H1 (cell line): ENCODE results near the gene SMAP2. TPM values are rescaled to one million over a fixed set of nuclear protein-coding genes. Genes with fewer than 3 reads are reported as not detected.

Experiments used
- ASH2L ChIP-seq: fragments of 200-600, 300-600 bp; sonication (generic); IDR thresholded peaks from one replicate; pipeline ENCODE4 v1.7.1; 2017; ENCODE audit warnings: low read length
- CBX5 ChIP-seq: fragments of 300-800, 300-1000 bp; sonication (generic); IDR thresholded peaks from 2 replicates; pipeline ENCODE4 v1.7.1; 2016; ENCODE audit warnings: antibody characterized with exemption, low read length, low read depth
- CEBPB ChIP-seq: IDR thresholded peaks from 2 replicates; pipeline ENCODE4 v1.6.1; 2012; ENCODE audit warnings: low read depth, low read length
- CHD1 ChIP-seq: IDR thresholded peaks from 2 replicates; pipeline ENCODE4 v1.6.1; 2012; ENCODE audit warnings: low read depth, low read length, improper control_type of control experiment
- CHD7 ChIP-seq: fragments of 300-600 bp; sonication (generic); IDR thresholded peaks from 2 replicates; pipeline ENCODE4 v1.7.1; 2012; ENCODE audit warnings: low read length, moderate library complexity, mild to moderate bottlenecking, inconsistent platforms; ENCODE audit not compliant: insufficient replicate concordance
- JUN ChIP-seq: IDR thresholded peaks from 2 replicates; pipeline ENCODE4 v1.6.1; 2011; ENCODE audit warnings: low read depth, mild to moderate bottlenecking, improper control_type of control experiment, low read length
- KDM1A ChIP-seq: fragments of 200-600, 300-600 bp; sonication (generic); IDR thresholded peaks from 2 replicates; pipeline ENCODE4 v1.7.1; 2016; ENCODE audit warnings: mild to moderate bottlenecking, low read length, borderline replicate concordance
- KDM5A ChIP-seq: fragments of 200-600 bp; IDR thresholded peaks from 2 replicates; pipeline ENCODE4 v1.7.1; 2012; ENCODE audit warnings: mild to moderate bottlenecking, low read length, inconsistent platforms, mixed read lengths
- RNF2 ChIP-seq: fragments of 200-900, 300-1000 bp; sonication (generic); IDR thresholded peaks from 2 replicates; pipeline ENCODE4 v1.7.1; 2016; ENCODE audit warnings: borderline replicate concordance, low read depth, mild to moderate bottlenecking, antibody characterized with exemption, low read length; ENCODE audit not compliant: poor library complexity, severe bottlenecking; ENCODE audit errors: missing control alignments
- SAP30 ChIP-seq: fragments of 300-600 bp; sonication (generic); IDR thresholded peaks from 2 replicates; pipeline ENCODE4 v1.7.1; 2012; ENCODE audit warnings: low read length, moderate library complexity, mild to moderate bottlenecking, inconsistent platforms; ENCODE audit not compliant: insufficient read depth, insufficient replicate concordance
- SRF ChIP-seq: IDR thresholded peaks from 2 replicates; pipeline ENCODE4 v1.6.1; 2011; ENCODE audit warnings: mild to moderate bottlenecking, low read depth, low read length, moderate library complexity
- SUZ12 ChIP-seq: fragments of 200-600 bp; sonication (generic); IDR thresholded peaks from 2 replicates; pipeline ENCODE4 v1.6.1; 2012; ENCODE audit warnings: mild to moderate bottlenecking, inconsistent platforms, low read length, moderate library complexity, mixed read lengths
- TEAD4 ChIP-seq: IDR thresholded peaks from 2 replicates; pipeline ENCODE4 v1.6.1; 2012; ENCODE audit warnings: low read depth, low read length, inconsistent platforms, mixed read lengths
- polyA plus RNA-seq, 7 experiments: library from polyadenylated mRNA; depleted of rRNA in 3 of 7; stranded (reverse) in 5 of 7; unstranded in 2 of 7; fragments of >200 nt in 5 of 7; fragments of 200-250 nt in 2 of 7; gene quantifications; 1 replicate in 5 of 7; 2 replicates in 1 of 7; 4 replicates in 1 of 7; pipeline versions ENCODE4 v1.2.1 to v1.2.3, GENCODE V29; 2011 to 2013; ENCODE audit warnings: missing spikeins in 2 of 7, mixed read lengths in 2 of 7
- total RNA-seq: library from RNA; stranded (reverse); fragmentation: NEBNext Ultra II Directional; extraction: Animal tissue kit (Norgen Biotek cat#: 25700); gene quantifications from 2 replicates; pipeline ENCODE4 v1.2.1, GENCODE V29; 2021

Gene SMAP2
- total and polyA plus RNA-seq, 2 of the 8 experiments (the other 6 are each of a cell fraction or from before 2014, with no cell fraction given), result 4.3 to 5.5 TPM

- no peak for TF ChIP-seq CHD7
- no peak for TF ChIP-seq SRF
- TF ChIP-seq CBX5, result no peak
- no peak for TF ChIP-seq SUZ12
- TF ChIP-seq RNF2, result no peak
- no peak for TF ChIP-seq SAP30
- no peak for TF ChIP-seq JUN
- no peak for TF ChIP-seq KDM1A
- TF ChIP-seq ASH2L, result no peak
- TF ChIP-seq CHD1, result no peak
- TF ChIP-seq TEAD4, result no peak
- TF ChIP-seq KDM5A, result no peak
- no peak for TF ChIP-seq CEBPB
These were observed 8.6 kb downstream of the SMAP2 start (continued) for GRCh38 chr1:40382108-40382460.
